Type B pancreatic cell (in vitro differentiated cells): ENCODE results near the gene SYT12. TPM values are rescaled to one million over a fixed set of nuclear protein-coding genes. Genes with fewer than 3 reads are reported as not detected.
A peak's percentile ranks its signal among the peaks of the same experiment; 100 is the strongest.

ENCODE experiments used
- DNase-seq: peaks from one replicate; pipeline ENCODE4 v3.0.0; 2021; ENCODE audit warnings: mixed read lengths; ENCODE audit not compliant: unreplicated experiment; ENCODE audit errors: extremely low spot score
- H3K27ac Mint-ChIP-seq: 2 replicates; pipeline ENCODE4 v1.8.0; 2021; ENCODE audit warnings: mild to moderate bottlenecking, mixed read lengths
- H3K27me3 Mint-ChIP-seq: 2 replicates; pipeline ENCODE4 v1.8.0; 2021; ENCODE audit warnings: mixed read lengths
- H3K36me3 Mint-ChIP-seq: 2 replicates; pipeline ENCODE4 v1.8.0; 2021; ENCODE audit warnings: mixed read lengths
- H3K4me1 Mint-ChIP-seq: one replicate; pipeline ENCODE4 v1.8.0; 2021; ENCODE audit warnings: mixed read lengths; ENCODE audit not compliant: unreplicated experiment
- H3K4me3 Mint-ChIP-seq: 2 replicates; pipeline ENCODE4 v1.8.0; 2021; ENCODE audit warnings: mild to moderate bottlenecking, mixed read lengths
- H3K9me3 Mint-ChIP-seq: 2 replicates; pipeline ENCODE4 v1.8.0; 2021; ENCODE audit warnings: mixed read lengths
- CTCF ChIP-seq: fragments of 200-600 bp; sonication (generic); conservative IDR thresholded peaks from 2 replicates; pipeline ENCODE4 v1.5.0; 2021; ENCODE audit warnings: antibody characterized with exemption, mild to moderate bottlenecking
- total RNA-seq: library from RNA; stranded (reverse); gene quantifications from 2 replicates; pipeline ENCODE4 v1.2.1, GENCODE V29; 2021; ENCODE audit warnings: low replicate concordance

SYT12 gene
- total RNA-seq, 1 donor from 2014 or later: 0.24 TPM

- DNase-seq: no peak
- Mint-ChIP-seq H3K36me3 (peaks cover 3% of the 10 kb centered on the region), H3K27ac (peak overlapping the region; percentile 39), H3K4me1 (peaks cover 5% of the 10 kb centered on the region), H3K4me3 (peak overlapping the region; percentile 39), H3K9me3 (no peaks in the 10 kb centered on the region), H3K27me3 (no peaks in the 10 kb centered on the region)
- TF ChIP-seq CTCF: peak; percentile 82
These were observed 48.7 kb downstream of the SYT12 start for GRCh38 chr11:67071420-67072284.

GRCh38 chr11:67072295-67072694, 49.4 kb downstream of the SYT12 start:
- Mint-ChIP-seq H3K36me3 (peaks cover 3% of the 10 kb centered on the region), H3K9me3 (no peaks in the 10 kb centered on the region), H3K4me3 (no peak overlapping the region), H3K27ac (no peak overlapping the region), H3K27me3 (no peaks in the 10 kb centered on the region), H3K4me1 (peaks cover 5% of the 10 kb centered on the region)
- no peak for TF ChIP-seq CTCF
- no peak for DNase-seq

GRCh38 chr11:67073908-67074307, 51.0 kb downstream of the SYT12 start:
- Mint-ChIP-seq H3K27me3 (no peaks in the 10 kb centered on the region), H3K9me3 (no peaks in the 10 kb centered on the region), H3K36me3 (peaks cover 3% of the 10 kb centered on the region), H3K27ac (no peak overlapping the region), H3K4me1 (peaks cover 5% of the 10 kb centered on the region), H3K4me3 (no peak overlapping the region)
- TF ChIP-seq CTCF: no peak
- no peak for DNase-seq

- Mint-ChIP-seq H3K27ac (peak overlapping the region; percentile 62), H3K36me3 (peaks cover 3% of the 10 kb centered on the region), H3K4me1 (peaks cover 9% of the 10 kb centered on the region), H3K4me3 (peak overlapping the region; percentile 24), H3K9me3 (no peaks in the 10 kb centered on the region), H3K27me3 (no peaks in the 10 kb centered on the region)
- DNase-seq: no peak
- TF ChIP-seq CTCF: no peak
These were observed 53.3 kb downstream of the SYT12 start for GRCh38 chr11:67076202-67076601.

GRCh38 chr11:67079065-67079705, 56.3 kb downstream of the SYT12 start:
- no peak for TF ChIP-seq CTCF
- H3K4me1 Mint-ChIP-seq: peaks cover 20% of the 10 kb centered on the region
- H3K27me3 Mint-ChIP-seq: no peaks in the 10 kb centered on the region
- peak overlapping the region; percentile 5 for H3K4me3 Mint-ChIP-seq
- peak overlapping the region; percentile 46 for H3K27ac Mint-ChIP-seq
- no peak for DNase-seq
- H3K36me3 Mint-ChIP-seq: no peaks in the 10 kb centered on the region
- H3K9me3 Mint-ChIP-seq: no peaks in the 10 kb centered on the region
